Colonic mucosa (tissue), 4 donors: ENCODE data around the gene KEL. TPM values are rescaled to one million over a fixed set of nuclear protein-coding genes. Genes with fewer than 3 reads are reported as not detected.
A peak's percentile ranks its signal among the peaks of the same experiment; 100 is the strongest.

Source experiments
- DNase-seq: peaks from one replicate; pipeline ENCODE4 v3.0.0-alpha.2; 2020
- H3K27ac ChIP-seq: fragments of 200-600 bp; one replicate; pipeline ENCODE4 v1.8.0; 2021
- H3K27me3 ChIP-seq: fragments of 200-600 bp; one replicate; pipeline ENCODE4 v1.8.0; 2021
- H3K36me3 ChIP-seq: fragments of 200-600 bp; one replicate; pipeline ENCODE4 v1.8.0; 2021
- H3K4me1 ChIP-seq: fragments of 200-600 bp; one replicate; pipeline ENCODE4 v1.8.0; 2021; ENCODE audit warnings: mild to moderate bottlenecking
- H3K4me3 ChIP-seq: fragments of 200-600 bp; one replicate; pipeline ENCODE4 v1.8.0; 2021
- H3K9ac ChIP-seq, 2 donors: one replicate each; pipeline ENCODE4 v1.7.0; 2013; ENCODE audit warnings: control low read depth in 2 of 2, low read depth in 2 of 2, low read length in 2 of 2
- H3K9me3 ChIP-seq: fragments of 200-600 bp; one replicate; pipeline ENCODE4 v1.8.0; 2021
- intact Hi-C: fragments of 100-400 bp; cut with DNase I; formaldehyde crosslinking; loops from one replicate; pipeline ENCODE4 v1.14.1; 2022
- total RNA-seq, 2 donors: library from RNA; stranded (reverse); fragmentation: NEBNext Ultra II Directional in 1 of 2; extraction: Animal tissue kit (Norgen Biotek cat#: 25700) in 1 of 2; gene quantifications; one replicate each; pipeline ENCODE4 v1.2.1, GENCODE V29; 2021
- TF ChIP-seq, protein P1 (sequence below): fragments of 200-600 bp; IDR thresholded peaks from one replicate; pipeline ENCODE4 v1.8.0; 2022; ENCODE audit warnings: antibody characterized with exemption, mild to moderate bottlenecking
- donor health status: healthy.
- donor health status: DM: no; HTN: no; CAD: no.
- donor health status: DM: no; HTN: no; CAD: no.

KEL gene
- total RNA-seq, 2 donors from 2014 or later, result 0.77 TPM; not detected in 1

- no peaks in the 10 kb centered on the region for H3K9me3 ChIP-seq
- intact Hi-C loops, result no loop called here
- H3K9ac ChIP-seq, result no peak overlapping the region
- H3K27me3 ChIP-seq, result no peaks in the 10 kb centered on the region
- TF ChIP-seq, protein P1, sequence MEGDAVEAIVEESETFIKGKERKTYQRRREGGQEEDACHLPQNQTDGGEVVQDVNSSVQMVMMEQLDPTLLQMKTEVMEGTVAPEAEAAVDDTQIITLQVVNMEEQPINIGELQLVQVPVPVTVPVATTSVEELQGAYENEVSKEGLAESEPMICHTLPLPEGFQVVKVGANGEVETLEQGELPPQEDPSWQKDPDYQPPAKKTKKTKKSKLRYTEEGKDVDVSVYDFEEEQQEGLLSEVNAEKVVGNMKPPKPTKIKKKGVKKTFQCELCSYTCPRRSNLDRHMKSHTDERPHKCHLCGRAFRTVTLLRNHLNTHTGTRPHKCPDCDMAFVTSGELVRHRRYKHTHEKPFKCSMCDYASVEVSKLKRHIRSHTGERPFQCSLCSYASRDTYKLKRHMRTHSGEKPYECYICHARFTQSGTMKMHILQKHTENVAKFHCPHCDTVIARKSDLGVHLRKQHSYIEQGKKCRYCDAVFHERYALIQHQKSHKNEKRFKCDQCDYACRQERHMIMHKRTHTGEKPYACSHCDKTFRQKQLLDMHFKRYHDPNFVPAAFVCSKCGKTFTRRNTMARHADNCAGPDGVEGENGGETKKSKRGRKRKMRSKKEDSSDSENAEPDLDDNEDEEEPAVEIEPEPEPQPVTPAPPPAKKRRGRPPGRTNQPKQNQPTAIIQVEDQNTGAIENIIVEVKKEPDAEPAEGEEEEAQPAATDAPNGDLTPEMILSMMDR, result no peak
- DNase-seq, result no peak
- H3K27ac ChIP-seq, result no peak overlapping the region
- H3K4me1 ChIP-seq, result no peaks in the 10 kb centered on the region
- H3K4me3 ChIP-seq, result no peak overlapping the region
- H3K36me3 ChIP-seq, result no peaks in the 10 kb centered on the region
Observed at GRCh38 chr7:142913566-142913965, 48.6 kb downstream of the KEL start.

DNA sequence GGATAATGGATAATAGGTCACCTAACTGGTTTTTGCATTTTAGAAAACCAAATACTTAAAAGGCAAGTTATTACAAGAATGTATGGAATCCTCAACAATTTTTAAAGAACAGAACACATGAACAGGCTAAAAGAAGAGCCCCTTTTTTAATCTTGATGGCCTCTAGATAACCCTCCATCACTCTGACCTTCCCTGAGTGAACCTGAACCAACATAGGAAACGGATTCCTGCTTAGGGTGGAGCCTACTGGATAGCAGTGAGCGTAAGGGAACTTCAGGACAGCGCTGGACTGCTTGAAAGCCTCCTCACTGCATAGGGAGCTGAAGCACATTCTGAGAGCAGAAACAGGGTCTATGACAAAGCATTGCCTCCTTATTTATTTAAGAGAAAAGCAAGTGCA lies 49.1 kb downstream of the KEL start:
- Histone ChIP-seq H3K27ac (no peak overlapping the region), H3K9ac (no peak overlapping the region), H3K4me1 (no peaks in the 10 kb centered on the region), H3K4me3 (no peak overlapping the region), H3K27me3 (no peaks in the 10 kb centered on the region), H3K9me3 (no peaks in the 10 kb centered on the region), H3K36me3 (no peaks in the 10 kb centered on the region)
- no peak for DNase-seq
- intact Hi-C loops, result no loop called here
- TF ChIP-seq, protein P1, result no peak

- Histone ChIP-seq H3K36me3 (no peaks in the 10 kb centered on the region), H3K9ac (no peak overlapping the region), H3K27ac (no peak overlapping the region), H3K4me1 (no peaks in the 10 kb centered on the region), H3K9me3 (no peaks in the 10 kb centered on the region), H3K27me3 (no peaks in the 10 kb centered on the region), H3K4me3 (no peak overlapping the region)
- intact Hi-C loops, result no loop called here
- DNase-seq, result no peak
- TF ChIP-seq, protein P1, result no peak
Observed at GRCh38 chr7:142910481-142910880, 51.7 kb downstream of the KEL start.

DNA sequence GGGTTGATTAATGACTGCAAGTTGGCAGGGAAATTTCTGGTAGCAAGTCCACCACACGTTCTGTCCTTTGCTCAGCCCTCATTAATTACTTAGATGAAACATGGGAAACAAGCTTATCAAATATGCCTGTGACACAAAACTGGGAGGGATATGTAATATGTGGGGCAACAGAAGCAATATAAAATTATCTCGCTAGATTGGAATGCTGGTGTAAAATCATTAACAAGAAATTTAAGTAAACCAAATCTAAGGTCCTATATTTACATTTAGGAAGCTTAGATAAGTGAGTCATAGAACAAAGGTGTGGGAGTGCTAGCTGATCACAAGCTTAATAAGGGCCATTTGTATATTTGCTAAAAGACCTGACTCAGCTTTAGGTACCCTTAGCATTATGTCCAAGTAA lies 52.1 kb downstream of the KEL start:
- Histone ChIP-seq H3K27ac (no peak overlapping the region), H3K36me3 (no peaks in the 10 kb centered on the region), H3K4me1 (no peaks in the 10 kb centered on the region), H3K9ac (no peak overlapping the region), H3K9me3 (no peaks in the 10 kb centered on the region), H3K4me3 (no peak overlapping the region), H3K27me3 (no peaks in the 10 kb centered on the region)
- TF ChIP-seq, protein P1, result no peak
- DNase-seq, result no peak
- intact Hi-C loops, result no loop called here

DNA sequence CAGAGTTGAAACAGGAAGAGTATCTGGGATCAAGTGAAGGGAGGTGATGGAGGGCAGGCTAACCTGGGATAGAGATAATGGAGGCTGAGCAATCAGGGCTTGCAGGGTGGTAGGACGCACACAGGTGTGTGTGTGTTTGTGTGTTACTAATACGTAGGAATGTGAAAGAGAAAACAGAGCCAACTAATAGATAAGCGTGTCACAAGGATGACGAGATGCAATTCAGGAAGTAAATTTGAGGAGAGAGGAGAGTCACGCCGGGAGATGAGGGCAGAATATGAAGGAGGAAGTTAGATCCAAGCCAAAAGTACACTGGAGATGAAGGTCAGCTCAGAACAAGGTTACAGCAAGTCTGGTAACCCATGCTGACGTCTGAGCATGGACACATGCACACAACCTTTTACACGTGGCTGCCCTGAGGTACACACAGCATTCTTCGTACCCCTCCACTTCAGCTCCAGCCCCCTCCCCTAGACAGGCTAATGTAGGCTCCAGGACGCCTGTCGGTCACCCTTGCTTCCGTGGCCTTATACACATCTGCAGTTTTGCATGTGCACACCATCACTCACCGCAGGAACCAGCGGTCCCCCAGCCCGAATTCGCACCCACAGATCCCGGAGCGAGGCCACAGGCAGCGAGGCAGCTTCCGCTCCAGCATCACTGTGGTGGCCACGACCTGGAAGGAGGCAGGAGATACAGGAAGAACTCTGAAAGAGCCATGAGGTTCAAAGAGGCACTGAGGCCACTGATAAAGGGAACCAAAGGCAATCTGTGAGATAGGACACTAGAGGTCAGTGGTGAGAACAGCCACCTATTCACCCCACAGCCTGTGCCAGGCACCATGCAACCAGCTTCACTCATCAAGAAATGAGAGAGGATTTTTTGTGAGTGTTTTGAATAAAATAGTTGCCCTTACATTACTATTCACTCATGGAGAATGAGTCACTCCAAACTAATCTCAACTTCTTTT lies 53.0 kb downstream of the KEL start:
- Histone ChIP-seq H3K4me1 (no peaks in the 10 kb centered on the region), H3K4me3 (no peak overlapping the region), H3K27me3 (no peaks in the 10 kb centered on the region), H3K36me3 (no peaks in the 10 kb centered on the region), H3K27ac (no peak overlapping the region), H3K9me3 (no peaks in the 10 kb centered on the region), H3K9ac (no peak overlapping the region)
- DNase-seq, result no peak
- TF ChIP-seq, protein P1, result peak; percentile 21
- intact Hi-C loops, result no loop called here
